DMS53 treated with DMSO at 0.1 percent for 48 hours (cell line): ENCODE results near the gene RRP1.
"Not testable (repeated sequence)": the region's sequence is repeated elsewhere in the genome, so short reads cannot be mapped to it uniquely, and the experiment has no call there.

Experiments used
- DNase-seq: peaks from one replicate; lab custom pipeline; 2025; ENCODE audit not compliant: unreplicated experiment; lab: John Stamatoyannopoulos, UW

Gene RRP1

GRCh38 chr21:43816611-43817071 lies 27.3 kb downstream of the RRP1 start:
- no peak for DNase-seq

GRCh38 chr21:43817157-43818086 lies 28.0 kb downstream of the RRP1 start:
- no peak for DNase-seq

- DNase-seq: no peak
Observed at GRCh38 chr21:43818685-43819084, 29.3 kb downstream of the RRP1 start.

- no peak for DNase-seq
Observed at GRCh38 chr21:43819511-43820405, 30.4 kb downstream of the RRP1 start.

- DNase-seq: no peak
Observed at GRCh38 chr21:43820466-43820865, 31.1 kb downstream of the RRP1 start.

- DNase-seq: not testable (repeated sequence)
Observed at GRCh38 chr21:43822166-43822565, 32.8 kb downstream of the RRP1 start.

GRCh38 chr21:43822741-43823140 lies 33.4 kb downstream of the RRP1 start:
- not testable (repeated sequence) for DNase-seq

GRCh38 chr21:43824333-43825241 lies 35.2 kb downstream of the RRP1 start:
- no peak for DNase-seq

- no peak for DNase-seq
Observed at GRCh38 chr21:43825242-43825935, 36.0 kb downstream of the RRP1 start.

- peak; percentile 26 for DNase-seq
Observed at GRCh38 chr21:43825936-43826622, 36.7 kb downstream of the RRP1 start.

GRCh38 chr21:43826623-43826974 lies 37.2 kb downstream of the RRP1 start:
- DNase-seq: no peak

- DNase-seq: peak; percentile 42
Observed at GRCh38 chr21:43827015-43827611, 37.7 kb downstream of the RRP1 start.

- no peak for DNase-seq
Observed at GRCh38 chr21:43829161-43829560, 39.8 kb downstream of the RRP1 start.

GRCh38 chr21:43829575-43830119 lies 40.3 kb downstream of the RRP1 start:
- DNase-seq: no peak

- DNase-seq: no peak
Observed at GRCh38 chr21:43832158-43832550, 42.8 kb downstream of the RRP1 start.

- DNase-seq: no peak
Observed at GRCh38 chr21:43832648-43833047, 43.3 kb downstream of the RRP1 start.

GRCh38 chr21:43834146-43834905 lies 44.9 kb downstream of the RRP1 start:
- no peak for DNase-seq

GRCh38 chr21:43835050-43835449 lies 45.7 kb downstream of the RRP1 start:
- DNase-seq: no peak
